RWPE1 (cell line): ENCODE results near the gene MAN1A1.

Experiments used
- CTCF ChIA-PET: fragments of 350-600 bp; sonication (Branson Sonifier 250); formaldehyde crosslinking; extraction: SDS; loops from one replicate; lab custom pipeline; 2021; lab: Yijun Ruan, JAX
- POLR2A ChIA-PET: fragments of 400-600 bp; formaldehyde crosslinking; extraction: SDS; loops from one replicate; lab custom pipeline; 2020; ENCODE audit warnings: antibody characterized with exemption; ENCODE audit not compliant: low non-redundant PET; lab: Yijun Ruan, JAX
- DNase-seq: peaks from one replicate; pipeline ENCODE4 v3.0.0; 2012; ENCODE audit warnings: low spot score
- H3K27ac ChIP-seq: fragments of 450-650 bp; 2 replicates; pipeline ENCODE4 v1.5.1; 2017
- TF ChIP-seq, protein P1 (sequence below): fragments of 450-650 bp; conservative IDR thresholded peaks from 2 replicates; pipeline ENCODE4 v1.5.1; 2017; ENCODE audit warnings: low read depth, mild to moderate bottlenecking

MAN1A1 gene

GRCh38 chr6:119280668-119281067, 68.9 kb downstream of the MAN1A1 start:
- TF ChIP-seq, protein P1, sequence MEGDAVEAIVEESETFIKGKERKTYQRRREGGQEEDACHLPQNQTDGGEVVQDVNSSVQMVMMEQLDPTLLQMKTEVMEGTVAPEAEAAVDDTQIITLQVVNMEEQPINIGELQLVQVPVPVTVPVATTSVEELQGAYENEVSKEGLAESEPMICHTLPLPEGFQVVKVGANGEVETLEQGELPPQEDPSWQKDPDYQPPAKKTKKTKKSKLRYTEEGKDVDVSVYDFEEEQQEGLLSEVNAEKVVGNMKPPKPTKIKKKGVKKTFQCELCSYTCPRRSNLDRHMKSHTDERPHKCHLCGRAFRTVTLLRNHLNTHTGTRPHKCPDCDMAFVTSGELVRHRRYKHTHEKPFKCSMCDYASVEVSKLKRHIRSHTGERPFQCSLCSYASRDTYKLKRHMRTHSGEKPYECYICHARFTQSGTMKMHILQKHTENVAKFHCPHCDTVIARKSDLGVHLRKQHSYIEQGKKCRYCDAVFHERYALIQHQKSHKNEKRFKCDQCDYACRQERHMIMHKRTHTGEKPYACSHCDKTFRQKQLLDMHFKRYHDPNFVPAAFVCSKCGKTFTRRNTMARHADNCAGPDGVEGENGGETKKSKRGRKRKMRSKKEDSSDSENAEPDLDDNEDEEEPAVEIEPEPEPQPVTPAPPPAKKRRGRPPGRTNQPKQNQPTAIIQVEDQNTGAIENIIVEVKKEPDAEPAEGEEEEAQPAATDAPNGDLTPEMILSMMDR: no peak
- DNase-seq: no peak
- no peak overlapping the region for H3K27ac ChIP-seq
- CTCF ChIA-PET: no interaction called here
- POLR2A ChIA-PET: no interaction called here

GRCh38 chr6:119280080-119280479, 69.5 kb downstream of the MAN1A1 start:
- no peak overlapping the region for H3K27ac ChIP-seq
- POLR2A ChIA-PET: no interaction called here

GRCh38 chr6:119278625-119279024, 70.9 kb downstream of the MAN1A1 start:
- no peak for DNase-seq
- ChIA-PET POLR2A (no interaction called here), CTCF (interaction anchor here (0.6 kb wide), 1 partner anchor 10 kb away, joined by 4 read pairs; no protein-coding TSS in a partner anchor)
- no peak overlapping the region for H3K27ac ChIP-seq
- TF ChIP-seq, protein P1: no peak

More at GRCh38 chr6:119280080-119280479, 69.5 kb downstream of the MAN1A1 start:
- DNase-seq: no peak
- CTCF ChIA-PET: no interaction called here
- TF ChIP-seq, protein P1: no peak

DNA sequence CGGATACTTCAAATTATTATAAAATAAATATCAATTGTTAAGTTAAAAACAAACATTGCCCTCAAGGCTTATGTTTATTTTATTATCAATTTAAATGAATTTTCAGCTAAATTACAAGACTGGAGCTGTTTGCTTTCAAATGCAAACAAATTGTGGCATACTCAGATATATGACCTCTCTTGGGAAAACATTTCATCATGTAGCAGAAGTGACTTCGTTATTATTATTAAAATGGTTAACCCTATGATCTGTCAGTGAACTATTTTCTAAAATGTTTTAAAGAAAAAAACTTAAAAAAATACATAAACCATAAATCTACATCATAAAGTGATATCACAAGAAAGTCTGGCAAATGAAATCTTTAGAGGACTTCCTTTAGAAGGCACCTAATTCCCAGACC, 72.5 kb downstream of the MAN1A1 start:
- TF ChIP-seq, protein P1: no peak
- H3K27ac ChIP-seq: no peak overlapping the region
- POLR2A ChIA-PET: no interaction called here
- CTCF ChIA-PET: no interaction called here
- DNase-seq: no peak

DNA sequence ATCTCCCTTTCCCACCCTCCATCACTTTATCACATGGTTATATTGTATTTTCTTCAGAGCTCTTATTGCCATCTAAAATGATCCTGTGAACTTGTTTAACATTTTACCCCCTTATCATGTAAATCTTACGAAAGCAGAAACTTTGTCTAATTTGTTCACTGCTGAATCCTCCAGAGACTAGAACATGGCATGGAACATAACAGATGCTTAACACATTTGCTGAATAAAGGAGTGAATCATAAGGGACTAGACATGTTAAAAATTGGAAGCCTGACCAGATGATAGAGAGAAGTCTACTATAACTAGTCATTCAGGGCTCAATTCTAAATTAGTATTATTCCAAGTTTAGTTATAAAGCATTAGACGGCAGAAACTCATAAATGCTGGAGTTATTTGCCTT, 73.3 kb downstream of the MAN1A1 start:
- TF ChIP-seq, protein P1: no peak
- POLR2A ChIA-PET: no interaction called here
- CTCF ChIA-PET: no interaction called here
- H3K27ac ChIP-seq: no peak overlapping the region
- no peak for DNase-seq

DNA sequence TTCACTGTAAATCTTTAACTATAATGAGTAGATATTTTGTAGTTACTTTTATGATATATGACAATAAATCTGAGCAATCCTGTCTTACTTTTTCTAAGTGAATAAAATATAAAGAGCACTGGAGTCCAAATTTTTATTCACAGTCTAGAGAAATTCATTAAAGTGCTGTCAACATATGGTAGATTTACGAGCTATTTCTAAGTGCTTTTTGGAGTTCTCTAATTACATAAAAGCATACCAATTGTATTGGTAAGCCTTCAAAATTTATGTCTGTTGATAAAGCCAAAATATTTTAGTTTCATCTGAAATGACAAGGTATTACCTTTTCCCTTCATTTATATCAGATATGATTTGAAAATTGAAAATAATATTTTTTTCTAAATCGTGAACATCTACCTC, 75.4 kb downstream of the MAN1A1 start:
- TF ChIP-seq, protein P1: no peak
- DNase-seq: no peak
- H3K27ac ChIP-seq: no peak overlapping the region
- ChIA-PET POLR2A (no interaction called here), CTCF (no interaction called here)
